GM12878 (cell line): Measurements from ENCODE around the gene AGR3. TPM values are rescaled to one million over a fixed set of nuclear protein-coding genes. Genes with fewer than 3 reads are reported as not detected.

Experiments used
- CTCF ChIP-seq, 3 experiments: IDR thresholded peaks in 2 of 3; conservative IDR thresholded peaks in 1 of 3; 2 replicates each; pipeline ENCODE4 v1.5.1; 2011; ENCODE audit warnings: low read depth in 3 of 3, low read length in 3 of 3, mild to moderate bottlenecking in 3 of 3, control low read depth in 2 of 3, moderate library complexity in 2 of 3, inconsistent platforms in 1 of 3, mixed read lengths in 1 of 3; ENCODE audit not compliant: control insufficient read depth in 2 of 3, insufficient read depth in 1 of 3; ENCODE audit errors: extremely low read depth in 1 of 3
- CUX1 ChIP-seq: IDR thresholded peaks from 2 replicates; pipeline ENCODE4 v1.6.1; 2012; ENCODE audit warnings: improper control_type of control experiment, low read depth, low read length; ENCODE audit not compliant: insufficient replicate concordance
- MAX ChIP-seq: IDR thresholded peaks from 2 replicates; pipeline ENCODE4 v1.6.1; 2012; ENCODE audit warnings: low read depth, low read length, improper control_type of control experiment
- MYB ChIP-seq: fragments of 150-350 bp; IDR thresholded peaks from 2 replicates; pipeline ENCODE4 v1.6.1; 2014; ENCODE audit warnings: mild to moderate bottlenecking, low read depth, low read length, borderline replicate concordance
- RAD21 ChIP-seq: IDR thresholded peaks from 2 replicates; pipeline ENCODE4 v1.6.1; 2011; ENCODE audit warnings: mild to moderate bottlenecking, low read depth, low read length, moderate library complexity; ENCODE audit not compliant: insufficient read depth
- RELB ChIP-seq: fragments of 450-650 bp; IDR thresholded peaks from 2 replicates; pipeline ENCODE4 v1.6.1; 2017; ENCODE audit warnings: low read depth, mild to moderate bottlenecking, moderate library complexity
- ZNF274 ChIP-seq: IDR thresholded peaks from one replicate; pipeline ENCODE4 v1.8.0; 2011; ENCODE audit not compliant: insufficient read length, insufficient read depth
- polyA plus RNA-seq, 11 experiments: library from polyadenylated mRNA; depleted of rRNA in 4 of 11; unstranded in 6 of 11; stranded (reverse) in 5 of 11; fragments of >200 nt; fragmentation: Nextera tagmentation in 4 of 11; fragmentation: Illumina TruSeq in 1 of 11; extraction: Ambion mirVana in 4 of 11; extraction: Trizol in 1 of 11; gene quantifications; 1 replicate in 1 of 11; 2 replicates in 10 of 11; pipeline versions ENCODE4 v1.2.1 to v1.2.3, GENCODE V29; 2011 to 2016; ENCODE audit warnings: inconsistent platforms in 2 of 11, missing spikeins in 2 of 11, low read depth in 1 of 11
- total RNA-seq, 4 experiments: library from RNA; depleted of rRNA in 3 of 4; stranded (reverse); fragments of >200 nt in 3 of 4; fragmentation: Illumina TruSeq in 1 of 4; extraction: Trizol in 1 of 4; gene quantifications; 2 replicates each; pipeline versions ENCODE4 v1.2.1 to v1.2.3, GENCODE V29; 2013 to 2021

Gene AGR3
- total and polyA plus RNA-seq, 10 of the 15 experiments (the other 5 are each of a cell fraction or from before 2014, with no cell fraction given): not detected

GRCh38 chr7:16904076-16904475, 22.3 kb upstream of the AGR3 start (continued):
- TF ChIP-seq CUX1 (no peak), RELB (no peak), CTCF (IDR thresholded peaks at IDR 0.05 in 2 of 3, conservative IDR thresholded peaks at IDR 0.05 in 1 of 3; ENCODE audit: control insufficient read depth in 2 of 3, extremely low read depth in 1 of 3, insufficient read depth in 1 of 3, low read depth in 3 of 3, low read length in 3 of 3) (no peak), MAX (no peak), MYB (no peak), RAD21 (no peak), ZNF274 (no peak)
